ENCODE data around the gene CDH4. TPM values are rescaled to one million over a fixed set of nuclear protein-coding genes. Genes with fewer than 3 reads are reported as not detected.
A peak's percentile ranks its signal among the peaks of the same experiment; 100 is the strongest.

The CDH4 gene
- total and polyA plus RNA-seq, 9 donors: 0.12 to 4.4 (median 0.36) TPM

- H3K4me3 ChIP-seq: no peak overlapping the region
- no peaks in the 10 kb centered on the region for H3K9me3 ChIP-seq
- H3K27ac ChIP-seq: no peak overlapping the region
- H3K36me3 ChIP-seq: no peaks in the 10 kb centered on the region
- intact Hi-C loops (cut with DNase I): no loop called here
- 33 to 60% (median 39%) methylated on average over 14 of the region's 14 CpGs for WGBS, 3 donors
- H3K27me3 ChIP-seq: no peaks in the 10 kb centered on the region
- DNase-seq: no peak
- H3K4me1 ChIP-seq (ENCODE audit: insufficient read depth): no peaks in the 10 kb centered on the region
- TF ChIP-seq CTCF (IDR thresholded peaks at IDR 0.05) (no peak), EP300 (IDR thresholded peaks at IDR 0.05) (no peak), POLR2A (IDR thresholded peaks at IDR 0.05) (no peak)
Measured at GRCh38 chr20:61322151-61322865, 70.2 kb downstream of the CDH4 start.

GRCh38 chr20:61324906-61325305 is 72.8 kb downstream of the CDH4 start:
- DNase-seq: no peak
- 78 to 86% (median 81%) methylated on average over 8 of the region's 8 CpGs for WGBS, 3 donors
- no peak overlapping the region for H3K4me3 ChIP-seq

GRCh38 chr20:61325718-61326117 is 73.7 kb downstream of the CDH4 start:
- WGBS, 3 donors: 72 to 73% (median 73%) methylated on average over 10 of the region's 10 CpGs

More at GRCh38 chr20:61324906-61325305, 72.8 kb downstream of the CDH4 start:
- Histone ChIP-seq H3K27ac (no peak overlapping the region), H3K9me3 (no peaks in the 10 kb centered on the region), H3K4me1 (ENCODE audit: insufficient read depth) (no peaks in the 10 kb centered on the region), H3K27me3 (no peaks in the 10 kb centered on the region), H3K36me3 (no peaks in the 10 kb centered on the region)
- TF ChIP-seq EP300 (IDR thresholded peaks at IDR 0.05): no peak
- TF ChIP-seq CTCF (IDR thresholded peaks at IDR 0.05): no peak
- no peak for TF ChIP-seq POLR2A (IDR thresholded peaks at IDR 0.05)
- intact Hi-C loops (cut with DNase I): no loop called here

GRCh38 chr20:61328911-61329558 is 77.0 kb downstream of the CDH4 start:
- no peaks in the 10 kb centered on the region for H3K4me1 ChIP-seq (ENCODE audit: insufficient read depth)
- intact Hi-C loops (cut with DNase I): no loop called here
- H3K27ac ChIP-seq: no peak overlapping the region
- DNase-seq: peak in 4 of 5 donors; percentile 13 to 41 (median 26)
- H3K9me3 ChIP-seq: no peaks in the 10 kb centered on the region
- no peaks in the 10 kb centered on the region for H3K36me3 ChIP-seq
- no peak overlapping the region for H3K4me3 ChIP-seq
- TF ChIP-seq EP300 (IDR thresholded peaks at IDR 0.05) (no peak), POLR2A (IDR thresholded peaks at IDR 0.05) (no peak), CTCF (IDR thresholded peaks at IDR 0.05) (no peak)
- WGBS, 3 donors: 77 to 81% (median 78%) methylated on average over 17 of the region's 17 CpGs
- no peaks in the 10 kb centered on the region for H3K27me3 ChIP-seq

More at GRCh38 chr20:61325718-61326117, 73.7 kb downstream of the CDH4 start:
- no peak overlapping the region for H3K27ac ChIP-seq
- DNase-seq: no peak
- H3K36me3 ChIP-seq: no peaks in the 10 kb centered on the region
- H3K9me3 ChIP-seq: no peaks in the 10 kb centered on the region
- H3K27me3 ChIP-seq: no peaks in the 10 kb centered on the region
- TF ChIP-seq CTCF (IDR thresholded peaks at IDR 0.05): no peak
- no peak for TF ChIP-seq POLR2A (IDR thresholded peaks at IDR 0.05)
- TF ChIP-seq EP300 (IDR thresholded peaks at IDR 0.05): no peak
- H3K4me3 ChIP-seq: no peak overlapping the region
- no peaks in the 10 kb centered on the region for H3K4me1 ChIP-seq (ENCODE audit: insufficient read depth)
- intact Hi-C loops (cut with DNase I): no loop called here

Measured in ovary (tissue), 9 donors.